ENCODE results near the gene SMIM1. TPM values are rescaled to one million over a fixed set of nuclear protein-coding genes. Genes with fewer than 3 reads are reported as not detected.

The SMIM1 gene
- total RNA-seq, 4 donors from 2014 or later: 1.5 to 5.3 TPM; not detected in 2

GRCh38 chr1:3779912-3780416 lies 7.4 kb downstream of the SMIM1 start:
- H3K4me1 ChIP-seq: peaks cover 18 to 31% (median 21%) of the 10 kb centered on the region in 3 donors
- no peak for TF ChIP-seq CTCF (IDR thresholded peaks at IDR 0.05)
- 88 to 89% methylated on average over 20 of the region's 20 CpGs for WGBS, 2 donors
- no peak overlapping the region for H3K4me3 ChIP-seq
- no peak overlapping the region for H3K27ac ChIP-seq
- H3K9me3 ChIP-seq: no peaks in the 10 kb centered on the region
- no peaks in the 10 kb centered on the region for H3K27me3 ChIP-seq
- DNase-seq: no peak
- H3K36me3 ChIP-seq: peaks cover 14 to 69% (median 49%) of the 10 kb centered on the region in 3 donors
- intact Hi-C loops (cut with DNase I): no loop called here

- intact Hi-C loops (cut with DNase I): no loop called here
- Histone ChIP-seq H3K4me1 (peaks cover 14 to 21% (median 14%) of the 10 kb centered on the region in 3 donors), H3K36me3 (peaks cover 14 to 79% (median 58%) of the 10 kb centered on the region in 3 donors), H3K9me3 (no peaks in the 10 kb centered on the region), H3K4me3 (no peak overlapping the region), H3K27me3 (no peaks in the 10 kb centered on the region), H3K27ac (no peak overlapping the region)
- no peak for DNase-seq
- 79 to 82% methylated on average over 20 to 21 of the region's 21 CpGs for WGBS, 2 donors
- TF ChIP-seq CTCF (IDR thresholded peaks at IDR 0.05): no peak
- TF ChIP-seq POLR2A (IDR thresholded peaks at IDR 0.05): no peak
Measured at GRCh38 chr1:3780901-3781300, 8.4 kb downstream of the SMIM1 start.

- intact Hi-C loops (cut with DNase I): no loop called here
- Histone ChIP-seq H3K4me3 (no peak overlapping the region), H3K9me3 (no peaks in the 10 kb centered on the region), H3K4me1 (peaks cover 0 to 3% (median 0%) of the 10 kb centered on the region in 3 donors), H3K36me3 (peaks cover 23 to 100% (median 74%) of the 10 kb centered on the region in 3 donors), H3K27me3 (no peaks in the 10 kb centered on the region), H3K27ac (no peak overlapping the region)
- TF ChIP-seq CTCF (IDR thresholded peaks at IDR 0.05) (no peak), POLR2A (IDR thresholded peaks at IDR 0.05) (no peak)
- WGBS, 2 donors: 85 to 94% methylated on average over 12 to 24 of the region's 30 CpGs
- no peak for DNase-seq
Measured at GRCh38 chr1:3783651-3784474, 11.3 kb downstream of the SMIM1 start.

- no peak overlapping the region for H3K27ac ChIP-seq
- WGBS, 2 donors: 77 to 81% methylated on average over 9 to 13 of the region's 13 CpGs
- peaks cover 0 to 15% (median 0%) of the 10 kb centered on the region in 3 donors for H3K4me1 ChIP-seq
- no peaks in the 10 kb centered on the region for H3K27me3 ChIP-seq
- no peak for DNase-seq
- TF ChIP-seq POLR2A (IDR thresholded peaks at IDR 0.05) (no peak), CTCF (IDR thresholded peaks at IDR 0.05) (no peak)
- intact Hi-C loops (cut with DNase I): no loop called here
- peaks cover 23 to 100% (median 74%) of the 10 kb centered on the region in 3 donors for H3K36me3 ChIP-seq
- H3K9me3 ChIP-seq: no peaks in the 10 kb centered on the region
- no peak overlapping the region for H3K4me3 ChIP-seq
Measured at GRCh38 chr1:3785045-3785444, 12.5 kb downstream of the SMIM1 start.

GRCh38 chr1:3785456-3786157 lies 13.1 kb downstream of the SMIM1 start:
- Histone ChIP-seq H3K9me3 (no peaks in the 10 kb centered on the region), H3K27ac (no peak overlapping the region), H3K4me3 (no peak overlapping the region), H3K36me3 (peaks cover 23 to 100% (median 69%) of the 10 kb centered on the region in 3 donors), H3K27me3 (no peaks in the 10 kb centered on the region), H3K4me1 (peaks cover 0 to 21% (median 0%) of the 10 kb centered on the region in 3 donors)
- no peak for DNase-seq
- intact Hi-C loops (cut with DNase I): no loop called here
- peak in 2 of 6 experiments; percentile 28 to 36 for TF ChIP-seq CTCF (IDR thresholded peaks at IDR 0.05)
- no peak for TF ChIP-seq POLR2A (IDR thresholded peaks at IDR 0.05)
- WGBS, 2 donors: 71 to 88% methylated on average over 13 of the region's 14 CpGs
